GM18507 (cell line): ENCODE data around the gene DOCK10.
"Not testable (repeated sequence)": the region's sequence is repeated elsewhere in the genome, so short reads cannot be mapped to it uniquely, and the experiment has no call there.

ENCODE experiments used
- DNase-seq: peaks from one replicate; pipeline ENCODE4 v3.0.0; 2011; ENCODE audit warnings: low read depth; ENCODE audit not compliant: insufficient read length; ENCODE audit errors: extremely low spot score
- FAIRE-seq: peaks from 2 replicates; lab custom pipeline; 2011; peaks lifted over from hg19 to GRCh38; lab: Jason Lieb, UNC

The DOCK10 gene

GRCh38 chr2:225047502-225047901 is 5.2 kb upstream of the DOCK10 start:
- FAIRE-seq, DNase-seq: not testable (repeated sequence)

DNA sequence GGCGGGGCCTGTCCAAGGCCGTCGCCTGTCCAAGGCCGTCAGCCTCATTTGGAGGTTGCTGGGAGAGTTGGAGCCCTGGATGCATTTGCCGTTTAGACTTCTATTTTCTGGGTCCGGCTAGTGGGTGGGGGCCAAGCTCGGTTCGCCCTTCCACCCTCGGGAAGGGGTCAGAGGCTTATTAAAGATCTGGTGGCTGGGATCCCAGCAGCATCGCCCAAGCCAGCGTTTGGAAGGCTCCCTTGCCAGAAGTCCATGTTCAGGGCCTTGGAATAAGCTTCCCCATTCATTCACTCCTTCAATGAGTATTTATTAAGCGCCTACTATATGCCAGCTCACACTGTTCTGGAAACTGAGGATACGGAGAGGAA is 516 bp upstream of the DOCK10 start:
- FAIRE-seq: no peak

DNA sequence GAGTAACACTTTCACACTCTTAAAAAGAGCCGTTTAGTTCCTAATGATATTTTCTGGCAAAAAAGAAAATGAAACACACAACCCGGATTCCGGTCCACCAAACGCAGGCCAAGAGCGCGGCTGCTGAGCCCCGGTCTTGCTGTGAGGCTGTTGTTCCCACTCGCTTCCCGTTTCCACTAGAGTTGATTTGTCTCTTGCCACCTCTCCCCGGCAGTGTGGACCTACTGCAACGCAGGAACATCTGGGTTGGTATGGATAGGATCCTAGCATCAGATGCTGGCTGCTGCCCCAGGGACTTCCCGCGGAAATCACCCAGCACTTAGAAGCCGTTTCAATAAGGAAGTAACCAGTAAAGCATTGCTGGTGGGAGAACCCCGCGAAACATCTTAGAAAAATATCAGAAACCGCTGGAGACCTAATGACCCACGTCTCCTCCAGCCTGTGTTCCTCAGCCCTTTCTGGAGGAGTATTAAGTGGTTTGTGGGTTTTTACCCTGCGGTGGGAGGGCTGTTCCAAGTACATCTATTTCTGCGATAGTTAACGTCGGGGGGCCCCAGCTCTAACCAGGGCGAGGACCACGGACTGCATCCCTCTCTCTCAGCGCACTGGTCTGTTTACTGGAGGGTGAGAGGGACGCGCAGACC is 939 bp downstream of the DOCK10 start:
- FAIRE-seq: peak; percentile 98
- DNase-seq: peak; percentile 51

More for the DNA sequence above, 516 bp upstream of the DOCK10 start:
- DNase-seq: no peak

GRCh38 chr2:225040856-225041206 is 1.4 kb downstream of the DOCK10 start:
- FAIRE-seq (no peak), DNase-seq (peak; percentile 7)

DNA sequence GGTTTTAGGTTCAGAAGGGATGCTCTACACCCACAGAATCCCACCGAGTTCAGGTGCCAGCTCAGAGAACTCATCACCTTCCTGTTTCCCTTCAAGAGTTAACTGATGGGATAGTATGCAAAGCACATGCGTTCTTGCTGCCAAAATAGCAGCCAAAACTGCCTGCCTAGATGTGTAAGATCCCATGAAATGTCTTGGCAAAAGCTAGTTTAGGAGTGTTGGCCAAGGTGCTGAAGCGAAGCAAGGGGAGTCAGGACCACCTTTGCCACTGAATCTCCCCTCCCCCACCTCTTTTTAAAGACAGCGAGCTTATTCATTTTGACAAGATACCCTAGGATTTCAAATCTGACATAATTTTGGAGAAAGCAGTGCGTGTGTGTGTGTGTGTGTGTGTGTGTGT is 2.1 kb downstream of the DOCK10 start:
- no peak for DNase-seq
- no peak for FAIRE-seq

- FAIRE-seq (peak; percentile 33), DNase-seq (no peak)
These were observed 4.1 kb downstream of the DOCK10 start for GRCh38 chr2:225038231-225038523.

DNA sequence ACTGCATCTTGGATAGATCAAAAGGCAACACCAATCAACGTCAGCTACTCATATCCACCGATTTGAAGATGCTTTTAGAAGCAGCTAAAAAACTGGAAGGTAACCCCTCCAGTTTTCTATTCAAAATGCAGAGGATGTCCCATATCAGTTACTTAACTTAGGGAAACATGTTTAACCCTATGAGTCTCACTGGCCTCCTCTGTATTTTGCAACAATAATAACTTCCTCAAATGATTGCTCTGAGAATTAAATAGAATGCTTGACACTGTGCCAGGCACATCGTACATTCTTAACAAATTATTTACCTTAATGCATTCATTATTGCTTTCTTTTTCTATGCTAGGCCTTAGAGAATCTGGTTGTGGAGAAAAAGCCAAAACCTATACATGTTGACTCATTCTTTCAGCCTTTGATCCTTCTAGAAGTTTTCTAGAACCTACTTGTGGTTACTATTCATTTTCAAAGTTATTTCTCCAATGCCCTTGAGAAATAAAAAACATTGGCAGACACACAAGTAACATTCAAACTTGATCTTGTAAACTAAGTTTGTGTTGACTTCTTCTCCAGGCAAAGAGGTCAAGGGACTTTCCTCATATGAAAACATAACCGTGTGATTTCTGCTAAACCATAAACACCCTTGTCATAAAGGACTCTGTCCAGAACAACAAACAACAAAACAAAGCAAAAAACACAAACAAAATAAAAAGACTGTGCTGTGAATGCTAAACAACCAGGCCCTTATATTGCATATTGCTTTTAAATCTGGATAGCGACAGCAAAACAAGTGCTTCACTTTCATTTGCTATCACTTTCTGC is 4.6 kb downstream of the DOCK10 start:
- DNase-seq (no peak), FAIRE-seq (peak; percentile 73)

GRCh38 chr2:225036431-225036830 is 5.8 kb downstream of the DOCK10 start:
- DNase-seq (no peak), FAIRE-seq (no peak)

DNA sequence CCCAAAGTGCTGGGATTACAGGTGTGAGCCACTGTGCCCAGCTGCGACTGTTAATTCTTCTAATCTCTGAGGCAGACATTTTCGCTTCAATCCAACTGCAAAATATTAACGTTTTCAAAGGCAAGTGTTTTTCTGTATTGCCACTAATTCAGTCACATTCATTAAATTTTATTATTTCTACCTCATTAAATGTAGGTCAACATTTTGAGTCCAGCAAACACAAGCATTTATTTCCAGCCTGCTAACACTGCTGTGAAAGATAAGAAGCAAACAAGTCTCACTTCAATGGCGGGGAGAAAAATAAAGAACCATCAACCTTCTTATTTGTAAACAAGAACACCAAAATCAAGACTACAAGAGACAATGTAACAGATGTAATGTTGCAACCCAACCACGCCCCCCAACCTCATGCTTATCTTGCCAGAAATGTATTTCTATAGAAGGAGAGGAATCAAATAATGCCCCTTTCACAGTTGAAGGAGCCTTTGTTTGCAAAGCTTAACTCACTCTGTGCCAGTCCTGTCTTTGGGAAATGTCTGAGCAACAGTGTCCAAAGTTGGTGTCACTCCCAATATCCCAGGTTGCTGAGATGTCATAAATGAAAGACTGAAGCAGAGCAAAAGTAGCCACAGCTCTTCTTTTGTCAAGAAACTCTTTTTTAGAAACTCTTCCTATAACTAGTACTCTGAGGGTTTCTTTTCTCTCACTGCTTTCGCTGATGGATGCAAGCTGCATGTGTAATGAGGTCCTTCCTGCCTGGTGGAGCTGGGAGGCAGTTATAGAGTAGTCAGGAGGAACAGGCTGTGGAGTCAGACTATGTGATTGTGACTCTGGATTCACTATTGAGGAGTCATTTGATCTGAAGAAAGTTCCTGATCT is 8.6 kb downstream of the DOCK10 start:
- FAIRE-seq (no peak), DNase-seq (no peak)

GRCh38 chr2:225032246-225032645 is 10.0 kb downstream of the DOCK10 start:
- no peak for DNase-seq
- FAIRE-seq: no peak

DNA sequence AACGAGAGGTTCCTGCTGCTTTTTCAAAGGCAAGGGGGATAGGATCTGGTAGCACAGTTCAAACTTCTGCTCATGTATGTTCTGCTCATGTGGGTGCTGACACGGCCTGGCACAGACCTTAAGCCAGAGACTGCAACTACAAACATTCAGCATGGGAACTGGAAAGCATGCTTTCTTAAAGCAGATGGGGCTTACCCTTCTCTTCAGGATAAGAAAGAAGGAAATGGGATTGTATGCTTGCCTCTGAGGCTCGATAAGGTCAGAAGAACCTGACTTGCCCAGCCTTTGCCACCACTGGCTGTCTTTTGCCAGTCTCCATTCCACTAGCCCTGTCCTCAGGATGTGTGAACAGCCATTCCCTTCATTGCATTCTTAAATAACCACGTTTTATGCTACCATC is 10.7 kb downstream of the DOCK10 start:
- DNase-seq (no peak), FAIRE-seq (peak; percentile 29)

DNA sequence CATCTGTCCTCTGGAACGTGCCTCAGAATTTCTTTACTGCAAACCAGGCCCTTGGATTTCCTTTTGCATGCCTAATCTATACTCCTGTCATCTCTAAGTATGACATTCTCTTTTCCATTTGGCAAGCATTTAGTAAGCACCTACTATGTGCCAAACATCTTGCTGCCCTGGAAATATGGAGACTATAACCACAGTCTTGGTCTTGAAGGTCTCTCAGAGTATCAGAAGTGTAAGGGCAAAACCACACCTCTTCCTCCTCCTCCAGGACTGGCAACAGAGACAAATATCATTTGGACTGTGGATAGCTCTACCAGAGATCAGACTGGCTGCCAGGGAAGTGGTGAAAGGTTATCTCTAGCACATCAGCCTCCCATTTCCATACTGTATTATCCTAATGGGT is 11.4 kb downstream of the DOCK10 start:
- FAIRE-seq: peak; percentile 21
- DNase-seq: no peak

DNA sequence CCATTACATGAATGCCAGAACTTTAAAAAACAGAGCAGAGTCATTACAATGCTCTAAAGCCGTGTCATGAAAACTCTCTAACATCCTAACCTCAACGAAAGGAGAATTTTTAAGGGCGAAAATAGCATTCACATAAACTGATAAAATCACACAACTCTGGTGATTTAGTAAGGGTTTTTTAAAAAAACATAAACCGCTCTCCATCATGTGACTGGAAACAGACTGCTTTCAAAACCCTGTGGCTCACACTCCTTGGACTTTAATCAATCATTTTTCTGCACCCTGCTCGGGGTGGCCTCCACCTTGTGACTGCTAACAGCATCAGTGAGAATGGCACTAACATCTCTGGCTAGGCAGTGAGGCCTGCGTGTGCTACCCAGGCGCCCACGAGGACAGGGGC is 12.1 kb downstream of the DOCK10 start:
- FAIRE-seq (no peak), DNase-seq (no peak)

DNA sequence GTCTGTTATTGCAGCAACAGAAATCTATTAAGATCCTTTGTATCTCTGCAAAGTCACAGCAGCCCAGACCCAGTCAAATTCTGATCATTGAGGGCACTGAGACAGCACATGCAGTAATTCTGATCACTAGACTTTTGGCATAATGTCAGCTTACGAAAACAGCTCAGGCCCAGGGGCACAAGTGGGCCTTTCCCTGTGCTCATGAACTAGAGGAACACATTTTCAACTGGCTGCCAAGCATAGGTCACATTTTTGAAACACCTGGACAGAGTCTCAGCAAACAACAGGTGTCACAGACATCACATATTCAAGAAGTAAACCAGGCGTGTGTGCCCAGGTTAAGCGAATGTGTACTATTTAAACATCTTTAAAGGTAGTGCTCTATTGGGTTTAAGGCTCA is 13.7 kb downstream of the DOCK10 start:
- DNase-seq: no peak
- FAIRE-seq: no peak

DNA sequence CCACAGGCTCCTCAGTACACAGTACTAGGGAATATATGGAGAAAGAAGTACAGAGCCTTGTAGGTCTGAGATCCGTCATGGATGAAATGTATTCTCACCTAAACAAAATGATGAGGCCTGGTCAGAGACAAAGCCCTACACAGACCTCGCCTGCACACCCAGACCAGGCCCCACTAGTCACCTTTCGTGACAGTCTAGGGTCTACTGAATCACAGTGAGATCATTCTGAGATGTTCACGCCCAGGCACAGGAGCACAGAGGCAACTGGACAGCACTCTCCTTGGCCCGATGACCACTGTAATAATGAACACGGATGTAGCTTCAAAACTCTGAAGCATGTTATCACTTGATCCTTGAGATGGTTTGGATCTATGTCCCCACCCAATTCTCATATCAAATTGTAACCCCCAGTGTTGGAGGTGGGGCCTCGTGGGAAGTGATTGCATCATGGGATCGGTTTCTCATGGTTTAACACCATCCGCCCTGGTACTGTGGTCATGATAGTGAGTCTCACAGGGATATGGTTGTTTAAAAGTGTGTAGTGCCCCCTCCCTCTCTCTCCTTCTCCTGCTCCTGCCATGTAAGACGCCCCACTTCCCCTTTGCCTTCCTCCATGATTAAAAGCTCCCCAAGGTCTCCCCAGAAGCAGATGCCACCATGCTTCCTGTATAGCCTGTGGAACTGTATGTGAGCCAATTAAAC is 15.1 kb downstream of the DOCK10 start:
- DNase-seq (no peak), FAIRE-seq (no peak)

DNA sequence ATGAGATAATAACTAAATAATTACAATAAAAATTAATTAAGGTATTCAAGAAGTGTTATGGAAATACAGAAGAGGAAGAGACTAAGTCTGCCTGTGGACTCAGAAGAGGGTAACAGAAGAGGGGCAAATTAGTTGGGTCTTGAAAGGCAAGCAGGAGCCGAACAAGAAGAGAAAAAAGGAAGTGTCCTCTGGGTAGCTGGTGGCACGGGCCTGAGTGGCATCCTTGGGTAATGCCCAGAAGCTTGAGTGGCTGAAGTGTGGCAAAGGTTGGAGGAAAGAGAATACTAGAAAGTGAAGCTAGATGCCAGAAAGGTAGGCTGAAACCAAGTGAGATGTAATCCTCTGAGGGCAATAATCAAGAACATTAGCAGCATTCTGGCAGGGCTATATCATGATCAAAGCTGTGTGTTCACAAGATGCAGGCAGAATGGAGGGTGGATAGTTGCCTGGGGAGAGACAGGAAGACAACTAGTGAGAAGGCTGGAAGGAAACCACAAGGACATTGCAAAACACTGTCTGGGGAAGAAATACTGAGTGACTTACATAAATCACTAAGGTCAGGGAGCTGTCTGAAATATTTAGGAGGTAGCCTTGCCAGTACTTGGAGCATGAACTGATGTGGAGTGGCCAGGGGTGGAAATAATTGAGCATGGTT is 16.2 kb downstream of the DOCK10 start:
- FAIRE-seq (peak; percentile 52), DNase-seq (no peak)

DNA sequence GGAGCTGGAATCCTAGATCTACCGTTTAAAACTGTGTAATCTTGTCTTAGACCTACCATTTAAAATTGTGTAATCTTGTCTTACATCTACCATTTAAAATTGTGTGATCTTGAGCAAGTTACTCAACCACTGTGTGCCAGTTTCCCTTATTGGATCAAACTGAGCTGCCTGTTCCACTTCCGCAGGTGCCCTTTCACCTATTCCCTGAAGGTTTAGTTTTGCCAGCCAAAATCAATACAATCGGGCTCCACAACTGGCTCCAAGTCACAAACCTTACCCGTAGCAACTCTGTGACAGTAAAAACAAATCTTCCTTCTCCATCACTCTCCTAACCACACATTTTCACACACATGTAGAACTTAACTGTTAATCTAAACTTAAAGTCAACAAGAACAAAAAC is 20.1 kb downstream of the DOCK10 start:
- DNase-seq (no peak), FAIRE-seq (no peak)

- FAIRE-seq: no peak
- DNase-seq: no peak
These were observed 22.0 kb downstream of the DOCK10 start for GRCh38 chr2:225020168-225020849.

DNA sequence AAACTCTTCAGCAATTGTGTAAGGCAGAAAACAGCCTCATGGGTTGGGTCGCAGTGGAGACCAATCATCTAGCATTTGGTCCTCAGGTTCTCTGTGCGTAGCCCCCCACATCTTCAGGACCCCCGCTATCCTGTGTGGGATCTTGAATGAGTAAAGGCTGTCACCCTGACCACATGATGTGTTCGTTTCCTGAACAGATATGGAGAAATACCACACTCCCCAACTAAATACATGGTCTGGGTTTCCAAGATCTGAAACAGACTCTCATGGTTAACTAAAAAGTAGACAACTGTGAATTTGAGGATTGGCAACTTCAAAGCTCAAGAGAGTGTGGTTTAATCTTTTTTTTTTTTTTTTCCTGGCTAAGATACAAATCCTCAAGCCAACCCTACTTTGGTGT is 23.2 kb downstream of the DOCK10 start:
- no peak for FAIRE-seq
- no peak for DNase-seq
